ENCODE measurements around the gene DSCAML1.
A peak's percentile ranks its signal among the peaks of the same experiment; 100 is the strongest.
"Not testable (repeated sequence)": the region's sequence is repeated elsewhere in the genome, so short reads cannot be mapped to it uniquely, and the experiment has no call there.

Gene DSCAML1

GRCh38 chr11:117818041-117818873, 21.2 kb upstream of the DSCAML1 start:
- DNase-seq: peak; percentile 28

GRCh38 chr11:117817368-117818040, 20.5 kb upstream of the DSCAML1 start:
- peak; percentile 71 for DNase-seq

- DNase-seq: no peak
These were observed 19.9 kb upstream of the DSCAML1 start for GRCh38 chr11:117816846-117817367.

- DNase-seq: peak; percentile 75
These were observed 19.2 kb upstream of the DSCAML1 start for GRCh38 chr11:117816151-117816741.

- DNase-seq: no peak
These were observed 18.3 kb upstream of the DSCAML1 start for GRCh38 chr11:117815262-117815803.

- peak; percentile 48 for DNase-seq
These were observed 17.8 kb upstream of the DSCAML1 start for GRCh38 chr11:117814766-117815261.

GRCh38 chr11:117814204-117814765, 17.3 kb upstream of the DSCAML1 start:
- no peak for DNase-seq

GRCh38 chr11:117810056-117810451, 13.0 kb upstream of the DSCAML1 start:
- DNase-seq: not testable (repeated sequence)

- DNase-seq: peak; percentile 46
These were observed 12.4 kb upstream of the DSCAML1 start for GRCh38 chr11:117809236-117810055.

GRCh38 chr11:117808784-117809183, 11.8 kb upstream of the DSCAML1 start:
- no peak for DNase-seq

GRCh38 chr11:117807482-117808327, 10.7 kb upstream of the DSCAML1 start:
- peak; percentile 57 for DNase-seq

GRCh38 chr11:117806846-117807245, 9.8 kb upstream of the DSCAML1 start:
- DNase-seq: no peak

- no peak for DNase-seq
These were observed 8.0 kb upstream of the DSCAML1 start for GRCh38 chr11:117805045-117805444.

GRCh38 chr11:117803896-117804295, 6.9 kb upstream of the DSCAML1 start:
- no peak for DNase-seq

GRCh38 chr11:117799634-117800033, 2.6 kb upstream of the DSCAML1 start:
- DNase-seq: no peak

- no peak for DNase-seq
These were observed 552 bp downstream of the DSCAML1 start for GRCh38 chr11:117796456-117796871.

- DNase-seq: no peak
These were observed 1.2 kb downstream of the DSCAML1 start for GRCh38 chr11:117795638-117796455.

GRCh38 chr11:117794772-117795629, 2.0 kb downstream of the DSCAML1 start:
- DNase-seq: no peak

GRCh38 chr11:117794135-117794534, 2.9 kb downstream of the DSCAML1 start:
- DNase-seq: no peak

Measured in fibroblast of skin of right biceps (primary cell).